PFSK-1 (cell line): Measurements from ENCODE around the gene ATRAID.

Experiments used
- FOXP2 ChIP-seq: optimal IDR thresholded peaks from 2 replicates; pipeline ENCODE3; 2011; ENCODE audit warnings: borderline replicate concordance, control low read depth, inconsistent platforms; ENCODE audit not compliant: insufficient read depth; ENCODE audit errors: extremely low read length, extremely low read depth
- POLR2AphosphoS5 ChIP-seq: IDR thresholded peaks from 2 replicates; pipeline ENCODE4 v1.6.1; 2012; ENCODE audit warnings: low read depth, mild to moderate bottlenecking, control low read depth, low read length, moderate library complexity
- REST ChIP-seq, 2 experiments: IDR thresholded peaks; 2 replicates each; pipeline versions ENCODE4 v1.6.1 to v1.8.0; 2011 to 2012; ENCODE audit warnings: low read depth in 2 of 2, low read length in 2 of 2, control low read depth in 1 of 2, inconsistent platforms in 1 of 2, mild to moderate bottlenecking in 1 of 2, moderate library complexity in 1 of 2; ENCODE audit not compliant: insufficient read depth in 1 of 2
- SIN3A ChIP-seq: IDR thresholded peaks from 2 replicates; pipeline ENCODE4 v1.6.1; 2012; ENCODE audit warnings: mild to moderate bottlenecking, low read length, moderate library complexity, borderline replicate concordance; ENCODE audit not compliant: insufficient read depth
- TAF1 ChIP-seq: IDR thresholded peaks from 2 replicates; pipeline ENCODE4 v1.6.1; 2012; ENCODE audit warnings: low read length, control low read depth, borderline replicate concordance; ENCODE audit not compliant: insufficient read depth

ATRAID gene

DNA sequence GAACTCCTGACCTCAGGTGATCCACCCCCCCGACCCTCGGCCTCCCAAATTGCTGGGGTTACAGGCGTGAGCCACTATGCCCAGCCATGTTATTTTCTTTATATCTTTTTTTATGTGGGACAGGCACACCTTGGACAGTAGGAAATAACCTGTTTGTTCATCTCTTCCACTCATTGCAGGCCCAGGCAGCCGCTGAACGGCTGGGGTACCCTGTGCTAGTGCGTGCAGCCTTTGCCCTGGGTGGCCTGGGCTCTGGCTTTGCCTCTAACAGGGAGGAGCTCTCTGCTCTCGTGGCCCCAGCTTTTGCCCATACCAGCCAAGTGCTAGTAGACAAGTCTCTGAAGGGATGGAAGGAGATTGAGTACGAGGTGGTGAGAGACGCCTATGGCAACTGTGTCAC is 13.7 kb downstream of the ATRAID start:
- no peak for TF ChIP-seq FOXP2
- no peak for TF ChIP-seq REST (IDR thresholded peaks at IDR 0.05; ENCODE audit: insufficient read depth in 1 of 2, low read depth in 2 of 2, low read length in 2 of 2)
- TF ChIP-seq SIN3A = no peak
- TF ChIP-seq POLR2AphosphoS5 = no peak
- TF ChIP-seq TAF1 = no peak

DNA sequence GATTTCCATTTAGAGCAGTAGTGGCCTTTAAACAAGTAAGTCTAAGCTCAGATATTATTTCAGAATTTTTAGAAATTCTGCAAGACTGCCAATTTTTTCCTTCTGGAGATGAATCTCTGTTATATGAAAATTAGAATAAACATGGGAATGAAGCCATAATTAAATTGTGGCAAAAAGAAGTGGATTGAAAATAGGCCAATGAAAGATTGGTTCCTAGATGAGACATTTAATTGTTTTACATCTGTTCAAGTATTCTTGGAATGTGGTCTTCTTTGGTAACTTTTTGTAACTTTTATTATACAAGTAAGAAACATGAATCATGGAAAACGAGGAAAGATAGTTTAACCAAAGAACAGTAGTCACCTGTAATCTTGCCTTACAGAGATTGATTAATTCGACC is 15.7 kb downstream of the ATRAID start:
- no peak for TF ChIP-seq TAF1
- TF ChIP-seq SIN3A = no peak
- no peak for TF ChIP-seq REST (IDR thresholded peaks at IDR 0.05; ENCODE audit: insufficient read depth in 1 of 2, low read depth in 2 of 2, low read length in 2 of 2)
- TF ChIP-seq FOXP2 = no peak
- no peak for TF ChIP-seq POLR2AphosphoS5

DNA sequence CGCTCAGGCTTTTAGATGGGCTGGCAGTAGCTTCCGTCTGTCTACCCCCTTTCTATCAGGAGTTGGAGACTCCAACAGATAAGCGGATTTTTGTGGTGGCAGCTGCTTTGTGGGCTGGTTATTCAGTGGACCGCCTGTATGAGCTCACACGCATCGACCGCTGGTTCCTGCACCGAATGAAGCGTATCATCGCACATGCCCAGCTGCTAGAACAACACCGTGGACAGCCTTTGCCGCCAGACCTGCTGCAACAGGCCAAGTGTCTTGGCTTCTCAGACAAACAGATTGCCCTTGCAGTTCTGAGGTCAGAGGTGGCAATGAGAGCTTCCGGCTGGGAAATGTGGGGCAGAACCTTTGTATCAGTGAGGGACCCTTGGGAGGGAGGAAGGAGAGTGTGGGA is 20.1 kb downstream of the ATRAID start:
- TF ChIP-seq REST (IDR thresholded peaks at IDR 0.05; ENCODE audit: insufficient read depth in 1 of 2, low read depth in 2 of 2, low read length in 2 of 2) = no peak
- no peak for TF ChIP-seq FOXP2
- no peak for TF ChIP-seq POLR2AphosphoS5
- no peak for TF ChIP-seq TAF1
- no peak for TF ChIP-seq SIN3A

DNA sequence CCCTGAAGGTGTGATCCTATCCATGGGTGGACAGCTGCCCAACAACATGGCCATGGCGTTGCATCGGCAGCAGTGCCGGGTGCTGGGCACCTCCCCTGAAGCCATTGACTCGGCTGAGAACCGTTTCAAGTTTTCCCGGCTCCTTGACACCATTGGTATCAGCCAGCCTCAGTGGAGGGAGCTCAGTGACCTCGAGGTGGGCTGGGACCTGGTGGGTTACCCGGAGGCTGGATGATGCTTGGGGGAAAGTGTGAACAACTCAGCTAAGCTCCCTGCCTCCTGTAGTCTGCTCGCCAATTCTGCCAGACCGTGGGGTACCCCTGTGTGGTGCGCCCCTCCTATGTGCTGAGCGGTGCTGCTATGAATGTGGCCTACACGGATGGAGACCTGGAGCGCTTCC is 21.5 kb downstream of the ATRAID start:
- TF ChIP-seq REST (IDR thresholded peaks at IDR 0.05; ENCODE audit: insufficient read depth in 1 of 2, low read depth in 2 of 2, low read length in 2 of 2) = no peak
- TF ChIP-seq SIN3A = no peak
- TF ChIP-seq TAF1 = no peak

DNA sequence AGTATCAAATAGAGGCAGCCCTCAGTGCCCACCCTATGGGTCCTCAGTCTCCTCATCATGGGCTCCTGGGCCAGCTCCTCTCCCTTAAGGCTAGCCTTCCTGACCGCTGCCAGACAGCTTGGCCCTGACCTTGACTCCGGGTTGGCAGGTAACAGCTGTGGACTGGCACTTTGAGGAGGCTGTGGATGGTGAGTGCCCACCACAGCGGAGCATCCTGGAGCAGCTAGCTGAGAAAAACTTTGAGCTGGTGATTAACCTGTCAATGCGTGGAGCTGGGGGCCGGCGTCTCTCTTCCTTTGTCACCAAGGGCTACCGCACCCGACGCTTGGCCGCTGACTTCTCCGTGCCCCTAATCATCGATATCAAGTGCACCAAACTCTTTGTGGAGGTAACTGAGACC is 24.3 kb downstream of the ATRAID start:
- TF ChIP-seq POLR2AphosphoS5 = no peak
- no peak for TF ChIP-seq SIN3A
- no peak for TF ChIP-seq REST (IDR thresholded peaks at IDR 0.05; ENCODE audit: insufficient read depth in 1 of 2, low read depth in 2 of 2, low read length in 2 of 2)
- no peak for TF ChIP-seq TAF1
- no peak for TF ChIP-seq FOXP2
